Left colon (tissue), 2 donors: ENCODE measurements around the gene ACAP3. TPM values are rescaled to one million over a fixed set of nuclear protein-coding genes. Genes with fewer than 3 reads are reported as not detected.

Source experiments
- ATAC-seq: fragments of 200-7000 bp; cut with Tn5 transposase; one replicate; pipeline ENCODE4 v1.9.1; 2020; ENCODE audit warnings: mild to moderate bottlenecking, moderate library complexity
- DNase-seq, 2 donors: peaks; one replicate each; pipeline ENCODE4 v3.0.0-alpha.2; 2020
- intact Hi-C, 2 donors: fragments of 100-400 bp; cut with DNase I in 1 of 2; cut with micrococcal nuclease in 1 of 2; formaldehyde crosslinking; loops; one replicate each; pipeline versions ENCODE4 v1.11.2 to v1.14.0; 2022; cut with DNase I, micrococcal nuclease
- total RNA-seq, 2 donors: library from RNA; stranded (reverse); fragmentation: NEBNext Ultra II Directional; extraction: Animal tissue kit (Norgen Biotek cat#: 25700); gene quantifications; one replicate each; pipeline ENCODE4 v1.2.1, GENCODE V29; 2021
- donor health status: DM: no; HTN: no; CAD: no.
- donor health status: DM: yes; HTN: yes; CAD: no.

The ACAP3 gene
- total RNA-seq, 2 donors from 2014 or later = 49.2 to 58.7 TPM

DNA sequence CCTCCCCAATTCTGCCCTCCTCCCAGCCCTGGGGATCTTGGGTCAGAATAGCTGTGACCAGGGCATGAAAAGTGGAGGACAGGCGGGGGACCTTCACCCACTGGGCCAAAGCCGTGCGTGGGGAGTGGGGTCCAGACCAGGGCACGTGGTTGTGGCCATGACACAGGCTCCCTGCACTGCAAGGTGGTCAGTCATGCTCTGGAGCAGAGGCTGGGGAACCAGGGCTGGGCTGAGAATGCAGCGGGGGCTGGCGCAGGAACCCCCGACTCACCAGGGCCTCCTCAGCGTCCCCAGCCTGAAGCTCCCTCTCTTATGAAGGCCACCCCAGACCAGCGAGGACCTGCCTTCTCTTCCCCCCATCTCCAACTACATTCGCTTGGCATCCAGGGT is 38.8 kb upstream of the ACAP3 start:
- intact Hi-C loops = no loop called here
- ATAC-seq (no peak), DNase-seq (no peak)

DNA sequence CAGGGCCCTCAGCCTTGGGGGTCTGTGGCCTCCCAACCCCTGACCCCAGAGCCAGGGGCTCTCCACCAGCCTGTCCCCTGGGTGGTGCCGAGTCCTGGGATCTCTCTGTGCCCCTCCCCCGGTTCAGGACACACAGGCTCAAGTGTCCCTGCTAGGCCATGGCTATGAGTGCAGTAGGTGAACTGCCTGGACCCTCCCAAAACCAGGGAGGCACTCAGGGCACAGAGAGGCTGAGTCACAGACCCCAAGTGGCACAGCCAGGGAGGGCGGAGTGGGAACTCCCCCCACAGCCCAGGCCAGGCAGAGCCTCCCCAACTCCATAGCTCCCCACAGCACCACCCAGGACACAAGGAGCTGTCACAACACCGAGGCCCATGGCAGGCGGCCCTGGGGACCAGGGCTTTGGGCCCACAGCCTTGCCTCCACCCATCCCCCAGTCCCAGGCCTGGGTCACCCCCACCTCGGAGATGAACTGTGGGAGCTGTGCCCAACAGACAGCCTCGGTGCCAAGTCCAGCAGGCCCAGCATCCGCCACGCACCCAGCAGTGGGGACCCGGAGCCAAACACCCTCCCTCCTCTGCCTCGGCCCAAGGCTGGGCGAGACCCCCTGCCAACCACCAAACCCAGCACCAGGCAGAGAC is 38.2 kb upstream of the ACAP3 start:
- ATAC-seq (no peak), DNase-seq (no peak)
- intact Hi-C loops = no loop called here

DNA sequence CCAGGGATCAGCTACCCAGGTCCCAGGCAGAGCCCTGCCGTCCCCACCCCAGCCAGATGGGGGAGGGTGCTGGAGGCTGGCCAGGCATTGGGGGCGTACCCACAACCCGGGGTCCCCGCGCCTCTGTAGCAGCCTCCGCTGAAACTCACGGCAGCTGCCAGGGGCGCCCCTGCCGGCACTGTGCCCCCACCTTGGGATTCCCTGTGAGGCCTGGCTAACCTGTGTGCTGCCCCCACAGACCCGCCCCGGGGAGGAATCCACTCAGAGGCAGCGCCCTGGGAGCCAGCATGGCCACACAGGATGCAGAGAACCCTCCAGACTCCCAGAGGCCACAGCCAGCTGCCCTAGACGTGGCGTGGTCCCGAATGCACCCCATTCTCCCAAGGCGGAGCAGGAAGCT is 37.7 kb upstream of the ACAP3 start:
- ATAC-seq = no peak
- intact Hi-C loops = no loop called here

DNA sequence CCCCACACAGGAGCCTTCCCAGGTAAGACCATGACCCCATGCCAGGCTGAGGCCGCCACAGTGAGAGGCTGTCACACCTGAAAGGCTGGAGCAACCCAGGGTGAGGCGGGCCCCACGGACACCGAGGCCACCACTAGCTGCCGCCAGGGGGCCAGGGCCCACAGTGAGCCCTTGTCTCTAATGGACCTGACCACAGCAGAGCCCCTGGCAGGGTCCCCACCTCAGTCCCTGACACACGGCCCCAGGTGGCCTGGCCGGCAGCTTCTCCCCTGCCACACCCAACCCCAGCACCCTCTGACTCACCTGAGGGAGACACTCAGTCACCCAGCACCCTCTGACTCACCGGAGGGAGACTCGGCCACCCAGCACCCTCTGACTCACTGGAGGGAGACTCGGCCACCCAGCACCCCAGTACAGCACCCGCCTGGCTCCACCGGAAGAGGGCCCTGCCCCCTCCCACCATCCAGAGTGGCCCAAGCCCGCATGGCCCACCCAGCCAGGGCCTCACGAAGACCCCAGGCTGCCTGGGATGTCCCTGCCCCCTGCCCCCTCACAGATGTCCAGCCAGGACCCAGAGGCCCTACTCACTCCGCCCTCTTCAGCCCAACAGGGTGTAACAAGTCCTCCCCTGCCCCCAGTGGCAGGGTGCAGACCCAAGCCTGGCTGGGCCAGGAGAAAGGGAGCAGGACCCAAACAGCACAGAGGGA is 37.1 kb upstream of the ACAP3 start:
- intact Hi-C loops = no loop called here
- ATAC-seq (peak; percentile 27), DNase-seq (peak in 1 of 2 donors; percentile 69)

More for the DNA sequence above, 37.7 kb upstream of the ACAP3 start:
- DNase-seq = no peak

DNA sequence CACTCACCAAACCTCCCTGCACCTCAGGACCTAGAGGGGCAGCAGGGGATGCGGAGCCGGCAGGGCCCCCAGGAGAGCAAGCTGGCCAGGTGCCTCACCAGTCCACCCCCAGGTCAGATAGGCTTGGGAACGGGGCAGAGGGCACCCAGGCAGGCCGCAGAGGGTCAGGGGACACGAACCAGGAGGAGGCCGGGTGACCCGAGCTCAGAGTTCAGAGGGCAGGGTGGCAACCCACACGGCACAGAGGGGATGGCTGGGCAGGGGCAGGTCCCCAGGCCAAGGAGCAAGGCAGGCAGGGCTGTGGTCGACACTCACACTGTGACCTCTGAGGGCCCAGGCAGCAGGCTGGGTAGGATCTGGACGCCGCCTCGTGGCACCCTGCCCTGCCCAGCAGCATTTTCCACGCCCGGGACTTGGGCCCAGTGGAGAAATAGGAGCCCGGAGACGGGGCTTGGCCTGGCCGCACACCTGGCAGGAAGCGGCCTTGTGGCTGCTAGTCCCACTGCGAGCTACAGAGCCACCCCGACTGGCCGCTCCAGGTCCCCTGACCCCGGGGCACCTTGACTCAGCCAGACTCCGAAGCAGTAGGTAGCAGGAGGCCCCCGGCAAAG is 36.2 kb upstream of the ACAP3 start:
- DNase-seq = no peak
- intact Hi-C loops = no loop called here
- no peak for ATAC-seq

DNA sequence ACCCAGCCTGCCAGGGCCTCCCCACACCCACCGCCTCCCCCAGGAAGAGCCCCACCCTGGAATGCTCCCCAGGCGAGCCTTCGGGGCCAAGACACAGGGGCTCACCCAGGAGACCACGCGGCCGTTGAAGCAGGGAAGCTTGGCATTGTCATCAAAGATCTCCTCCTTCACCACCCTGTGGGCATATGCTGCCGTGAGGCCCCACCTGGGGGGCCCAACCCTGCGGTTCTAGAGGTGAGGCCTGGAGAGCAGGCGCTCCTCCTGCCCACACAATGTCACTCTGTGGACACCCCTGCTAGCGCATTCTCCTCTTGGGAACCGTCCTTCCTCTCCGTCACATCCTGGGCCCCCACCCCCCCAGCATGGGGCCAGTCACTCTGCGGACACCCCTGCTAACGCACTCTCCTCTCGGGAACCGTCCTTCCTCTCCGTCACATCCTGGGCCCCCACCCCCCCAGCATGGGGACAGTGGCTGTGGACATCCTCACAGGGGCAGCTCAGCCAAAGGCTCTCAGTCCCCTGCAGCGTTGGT is 34.9 kb upstream of the ACAP3 start:
- intact Hi-C loops = no loop called here
- no peak for ATAC-seq
- no peak for DNase-seq

DNA sequence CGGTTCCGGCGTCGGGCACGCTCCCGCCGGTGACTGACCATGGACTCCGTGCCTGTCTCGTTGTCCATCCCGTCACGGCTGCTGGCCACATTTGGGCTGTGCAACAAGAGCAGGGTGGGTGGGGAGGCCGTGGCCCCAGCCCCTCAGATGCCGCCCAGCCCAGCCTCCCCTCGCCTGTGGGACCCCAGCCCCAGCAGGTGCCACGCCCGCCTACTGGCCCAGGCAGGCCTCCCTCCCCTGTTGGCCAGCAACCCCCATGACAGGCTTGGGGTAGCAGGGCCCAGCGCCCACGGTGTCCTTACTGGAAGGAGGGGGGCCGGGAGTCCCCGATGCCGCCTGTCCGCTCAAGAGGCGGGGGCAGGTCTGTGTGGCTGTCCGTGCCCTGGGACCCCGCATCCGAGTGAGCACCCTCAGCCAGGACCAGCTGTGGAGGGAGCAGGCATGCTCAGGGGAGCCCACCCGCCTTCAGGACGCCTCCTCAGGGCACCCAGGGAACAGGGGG is 34.4 kb upstream of the ACAP3 start:
- ATAC-seq = no peak
- intact Hi-C loops = no loop called here
- no peak for DNase-seq

DNA sequence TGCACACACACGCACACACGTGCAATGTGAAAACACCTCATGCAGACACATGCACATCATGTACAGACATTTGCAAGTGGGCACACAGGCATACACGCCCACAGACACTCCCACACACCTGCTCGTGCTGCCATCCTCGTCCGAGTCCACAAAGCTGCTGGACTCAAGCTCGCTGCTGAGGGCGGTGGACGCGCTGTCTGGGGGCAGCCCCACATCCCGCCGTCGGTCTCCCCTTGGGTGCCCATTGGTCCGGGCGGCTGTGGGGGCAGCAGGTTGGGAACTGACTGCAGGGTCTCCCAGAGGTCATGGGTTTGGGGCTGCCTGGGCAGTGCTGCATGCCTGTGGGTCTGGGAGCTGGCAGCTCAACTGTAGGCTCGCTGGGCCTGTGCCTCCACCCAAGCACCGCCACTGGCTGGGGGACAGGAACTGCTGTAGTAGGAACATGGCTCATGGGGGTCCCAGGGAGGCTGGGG is 33.9 kb upstream of the ACAP3 start:
- no peak for ATAC-seq
- DNase-seq = no peak
- intact Hi-C loops = no loop called here

DNA sequence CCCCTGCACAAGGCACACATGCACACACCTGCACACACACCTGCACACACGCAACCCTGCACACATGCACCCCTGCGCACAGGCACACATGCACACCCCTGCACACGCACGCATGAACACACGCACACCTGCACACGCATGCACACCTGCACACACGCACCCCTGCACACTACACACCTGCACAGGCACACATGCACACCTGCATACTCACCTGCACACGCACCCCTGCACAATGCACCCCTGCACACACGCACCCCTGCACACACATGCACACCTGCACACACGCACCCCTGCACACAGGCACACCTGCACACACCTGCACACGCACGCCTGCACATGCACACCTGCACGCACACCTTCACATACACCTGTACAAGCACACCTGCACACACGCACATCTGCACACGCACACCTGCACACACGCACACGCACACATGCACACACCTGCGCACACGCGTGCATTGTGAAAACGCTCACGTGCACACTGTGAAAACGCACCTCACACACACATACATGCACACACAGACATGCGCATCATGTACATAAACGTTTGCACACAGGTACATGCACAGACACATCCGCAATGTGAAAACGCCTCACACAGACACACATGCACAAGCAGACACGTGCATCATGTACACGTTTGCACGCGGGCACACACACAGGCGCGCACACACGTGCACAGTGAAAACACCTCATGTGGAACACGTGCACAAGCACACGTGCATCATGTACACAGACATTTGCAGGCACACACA is 33.2 kb upstream of the ACAP3 start:
- DNase-seq (no peak), ATAC-seq (no peak)
- intact Hi-C loops = no loop called here

DNA sequence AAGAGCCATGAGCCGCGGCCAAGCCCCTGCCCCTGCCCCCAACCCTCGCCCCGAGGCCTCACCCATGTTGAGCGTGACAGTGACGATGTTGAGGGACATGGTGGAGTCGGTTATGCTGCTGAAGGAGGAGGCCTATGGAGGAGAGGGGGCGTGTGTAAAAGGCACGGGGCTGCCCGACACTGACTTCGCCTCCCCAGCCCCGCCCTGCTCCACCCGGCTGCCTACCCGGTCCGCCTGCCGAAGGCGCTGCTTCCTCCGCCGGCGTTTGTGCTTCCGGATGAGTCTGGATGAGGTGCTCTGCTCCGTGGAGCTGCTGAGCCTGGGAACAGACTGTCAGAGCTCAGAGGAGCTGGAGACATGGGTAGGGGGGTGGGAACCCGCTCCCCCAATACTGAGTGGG is 32.5 kb upstream of the ACAP3 start:
- intact Hi-C loops = no loop called here
- no peak for DNase-seq
- ATAC-seq = no peak

DNA sequence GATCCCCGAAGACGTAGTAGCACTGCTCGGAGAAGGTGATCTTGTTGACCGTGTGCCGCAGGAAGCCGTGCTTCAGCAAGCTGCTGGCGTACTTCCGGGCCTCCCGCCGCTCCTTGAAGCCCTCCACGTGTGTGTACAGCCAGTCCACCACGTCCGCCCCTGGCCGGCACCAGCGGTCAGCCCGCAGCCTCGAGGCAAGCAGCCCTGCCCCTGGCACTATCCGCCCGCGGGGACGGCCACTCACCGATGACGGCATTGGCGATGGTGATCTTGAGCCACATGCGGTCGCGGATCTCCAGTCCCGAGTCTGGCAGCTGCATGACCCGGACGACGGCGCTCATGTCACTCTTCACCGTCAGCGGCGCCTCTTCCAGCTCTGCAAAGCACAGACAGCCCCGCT is 30.5 kb upstream of the ACAP3 start:
- DNase-seq (no peak), ATAC-seq (no peak)
- intact Hi-C loops = no loop called here

DNA sequence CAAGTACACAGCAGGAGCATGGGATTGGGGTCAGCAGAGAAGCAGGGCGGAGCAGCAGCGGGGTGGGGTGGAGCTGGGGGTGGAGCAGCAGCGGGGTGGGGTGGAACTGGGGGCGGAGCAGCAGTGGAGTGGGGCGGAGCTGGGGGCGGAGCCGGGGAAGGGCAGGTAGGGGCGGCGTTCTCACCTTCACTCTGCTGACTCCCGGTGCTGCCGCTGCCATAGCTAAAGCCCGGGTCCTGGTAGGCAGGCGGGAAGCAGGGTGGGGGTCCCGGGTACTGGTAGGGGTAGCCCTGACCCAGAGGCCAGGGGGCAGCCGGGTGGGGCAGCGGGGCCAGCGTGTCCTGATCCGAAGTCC is 30.0 kb upstream of the ACAP3 start:
- DNase-seq (peak in 1 of 2 donors; percentile 73), ATAC-seq (peak; percentile 78)
- intact Hi-C loops = no loop called here

DNA sequence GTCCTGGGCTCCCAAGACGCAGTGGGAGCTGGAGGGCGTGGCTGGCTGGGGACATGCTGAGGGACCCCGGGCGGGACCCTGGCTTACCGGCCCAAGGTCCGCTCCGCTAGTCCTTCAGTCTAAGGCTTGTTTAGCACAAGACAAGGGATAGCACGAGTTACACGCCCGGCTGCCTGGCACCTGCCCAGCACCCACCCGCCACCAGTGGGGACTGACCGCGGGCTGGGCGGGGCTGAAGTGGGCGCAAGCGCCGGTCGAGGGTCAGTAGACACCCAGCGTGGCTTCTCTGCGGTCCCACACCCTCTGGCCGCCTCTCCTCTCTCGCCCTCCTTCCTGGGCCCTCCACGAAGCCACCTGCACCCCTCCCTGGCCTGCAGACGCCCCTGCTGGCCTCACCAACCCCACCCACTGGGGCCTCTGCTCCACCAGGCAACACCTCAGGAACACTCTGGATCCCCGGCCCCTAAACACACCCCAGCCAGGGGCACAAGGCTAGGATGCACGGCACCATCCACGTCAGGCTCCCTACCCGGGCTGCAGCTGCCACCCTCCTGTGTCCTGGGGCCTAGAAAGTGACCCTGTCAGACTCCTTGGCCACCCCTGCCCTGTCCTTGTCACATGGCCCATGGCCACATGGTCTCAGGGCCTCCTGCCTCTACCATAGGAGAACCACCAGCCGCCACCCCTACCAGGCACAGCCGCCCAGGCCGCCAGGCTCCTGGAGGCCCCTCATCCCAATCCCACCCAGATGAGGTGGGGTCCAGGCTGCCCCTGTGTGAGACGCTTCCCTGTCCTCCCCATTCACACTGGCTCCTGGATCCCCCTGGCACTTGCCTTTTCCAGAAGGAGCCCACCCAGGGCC is 29.4 kb upstream of the ACAP3 start:
- DNase-seq = no peak
- no peak for ATAC-seq
- intact Hi-C loops = no loop called here

DNA sequence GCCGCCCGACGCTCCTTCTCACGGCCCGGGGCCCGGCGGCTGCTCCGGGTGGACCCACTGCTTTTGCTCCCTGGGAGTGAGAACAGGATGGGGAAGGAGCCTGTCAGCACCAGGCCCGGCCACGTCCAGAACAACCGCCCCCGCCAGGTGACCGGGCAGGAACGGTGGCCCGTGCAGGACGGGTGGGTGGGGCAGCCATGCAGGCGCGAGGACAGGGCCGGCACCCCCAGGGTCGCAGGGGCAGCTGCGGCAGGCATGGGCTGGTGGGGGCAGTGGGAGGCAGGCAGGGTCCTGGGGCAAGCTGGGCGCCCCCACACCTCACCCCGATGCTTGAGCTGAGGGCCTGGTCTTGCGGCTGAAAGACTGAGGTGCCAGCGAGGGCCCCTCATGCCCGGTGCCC is 28.7 kb upstream of the ACAP3 start:
- ATAC-seq (no peak), DNase-seq (no peak)
- intact Hi-C loops = no loop called here

DNA sequence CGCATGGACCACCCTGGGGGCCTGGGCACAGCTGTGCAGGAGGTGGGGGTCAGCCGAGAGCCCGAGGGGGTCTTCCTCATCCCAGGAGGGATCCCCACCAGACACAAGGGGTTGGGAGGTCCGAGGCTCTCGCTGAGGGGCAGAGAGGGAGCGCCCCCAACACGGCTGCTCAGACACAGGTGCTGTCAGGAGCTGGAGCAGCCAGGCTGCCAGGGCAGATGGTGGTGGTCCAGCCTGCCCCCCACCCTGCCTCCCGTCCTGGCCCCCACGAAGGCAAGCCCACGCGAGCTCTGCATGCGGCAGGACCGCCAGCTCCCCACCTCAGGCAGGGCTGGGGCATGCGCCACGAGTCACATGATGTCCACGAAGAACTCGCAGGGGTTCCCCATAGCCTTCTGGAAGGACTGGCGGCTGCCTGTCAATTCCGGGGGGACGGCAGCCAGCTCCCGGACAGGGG is 28.1 kb upstream of the ACAP3 start:
- intact Hi-C loops = no loop called here
- DNase-seq (no peak), ATAC-seq (no peak)

DNA sequence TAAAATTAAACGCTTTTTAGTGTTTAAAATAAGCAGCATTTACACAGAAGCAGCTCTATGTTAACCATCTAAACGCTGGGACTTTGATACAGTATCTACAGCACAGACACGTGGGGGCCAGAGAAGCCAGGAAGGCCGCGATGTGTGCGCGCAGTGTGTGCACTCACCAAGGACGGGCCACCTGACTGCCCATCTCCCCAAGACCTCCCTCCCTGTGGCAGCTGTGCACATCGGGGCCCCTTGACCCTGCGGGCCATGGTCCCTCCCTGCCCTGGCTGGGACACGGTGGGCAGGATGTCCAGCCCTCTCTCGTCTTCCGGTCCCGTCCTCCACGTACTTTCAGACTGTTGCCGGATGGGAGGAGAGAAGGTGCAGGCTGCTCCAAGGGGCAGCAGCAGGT is 27.6 kb upstream of the ACAP3 start:
- no peak for DNase-seq
- intact Hi-C loops = no loop called here
- ATAC-seq = no peak

DNA sequence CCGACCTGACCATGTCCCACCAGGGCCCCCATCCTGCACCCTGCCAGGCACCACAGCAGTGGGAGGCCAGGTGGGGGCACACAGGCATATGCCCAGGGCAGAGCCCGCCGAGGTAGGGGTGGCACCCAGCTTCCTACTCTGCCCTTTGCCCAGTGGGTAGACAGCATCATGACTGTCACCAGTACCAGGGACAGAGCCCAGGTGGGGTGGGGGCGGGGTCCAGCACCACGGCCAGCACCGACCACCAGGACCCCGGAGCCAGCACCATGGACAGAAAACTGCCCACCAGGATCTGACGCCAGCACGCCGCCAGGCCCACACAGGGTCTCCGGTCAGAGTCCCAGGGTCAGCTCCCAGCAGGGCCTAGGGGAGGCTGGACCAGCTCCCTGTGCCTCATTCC is 27.1 kb upstream of the ACAP3 start:
- ATAC-seq (no peak), DNase-seq (no peak)
- intact Hi-C loops = no loop called here

DNA sequence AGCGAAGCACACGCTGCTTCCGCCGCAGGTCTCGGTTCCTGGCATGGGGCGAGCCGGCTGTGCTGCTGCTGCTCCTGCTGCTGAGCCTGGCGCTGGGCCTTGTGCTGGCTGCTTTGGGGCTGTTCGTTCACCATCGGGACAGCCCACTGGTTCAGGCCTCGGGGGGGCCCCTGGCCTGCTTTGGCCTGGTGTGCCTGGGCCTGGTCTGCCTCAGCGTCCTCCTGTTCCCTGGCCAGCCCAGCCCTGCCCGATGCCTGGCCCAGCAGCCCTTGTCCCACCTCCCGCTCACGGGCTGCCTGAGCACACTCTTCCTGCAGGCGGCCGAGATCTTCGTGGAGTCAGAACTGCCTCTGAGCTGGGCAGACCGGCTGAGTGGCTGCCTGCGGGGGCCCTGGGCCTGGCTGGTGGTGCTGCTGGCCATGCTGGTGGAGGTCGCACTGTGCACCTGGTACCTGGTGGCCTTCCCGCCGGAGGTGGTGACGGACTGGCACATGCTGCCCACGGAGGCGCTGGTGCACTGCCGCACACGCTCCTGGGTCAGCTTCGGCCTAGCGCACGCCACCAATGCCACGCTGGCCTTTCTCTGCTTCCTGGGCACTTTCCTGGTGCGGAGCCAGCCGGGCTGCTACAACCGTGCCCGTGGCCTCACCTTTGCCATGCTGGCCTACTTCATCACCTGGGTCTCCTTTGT is 26.0 kb upstream of the ACAP3 start:
- intact Hi-C loops = no loop called here
- ATAC-seq (peak; percentile 8), DNase-seq (no peak)
